Chondrocyte (in vitro differentiated cells): ENCODE measurements around the gene EPB41L1. TPM values are rescaled to one million over a fixed set of nuclear protein-coding genes. Genes with fewer than 3 reads are reported as not detected.

Source experiments
- DNase-seq: peaks from one replicate; pipeline ENCODE4 v3.0.0; 2021; ENCODE audit warnings: mixed read lengths, low spot score
- H3K27ac Mint-ChIP-seq: one replicate; pipeline ENCODE4 v1.8.0; 2021; ENCODE audit warnings: mild to moderate bottlenecking, moderate library complexity, mixed read lengths; ENCODE audit not compliant: unreplicated experiment
- H3K27me3 Mint-ChIP-seq: 2 replicates; pipeline ENCODE4 v1.8.0; 2021; ENCODE audit warnings: low read depth, mixed read lengths
- H3K36me3 Mint-ChIP-seq: 2 replicates; pipeline ENCODE4 v1.8.0; 2021; ENCODE audit warnings: low read depth, mixed read lengths
- H3K4me1 Mint-ChIP-seq: 2 replicates; pipeline ENCODE4 v1.8.0; 2021; ENCODE audit warnings: low read depth, mild to moderate bottlenecking, mixed read lengths
- H3K4me3 Mint-ChIP-seq: one replicate; pipeline ENCODE4 v1.8.0; 2021; ENCODE audit warnings: mild to moderate bottlenecking, moderate library complexity, mixed read lengths; ENCODE audit not compliant: unreplicated experiment
- H3K9me3 Mint-ChIP-seq: 2 replicates; pipeline ENCODE4 v1.8.0; 2021; ENCODE audit warnings: low read depth, mixed read lengths
- total RNA-seq: library from RNA; stranded (reverse); gene quantifications from 3 replicates; pipeline ENCODE4 v1.2.1, GENCODE V29; 2021
- TF ChIP-seq, protein P1 (sequence below): fragments of 200-600 bp; sonication (generic); IDR thresholded peaks from 2 replicates; pipeline ENCODE4 v1.5.0; 2021; ENCODE audit warnings: antibody characterized with exemption, mild to moderate bottlenecking, moderate library complexity

EPB41L1 gene
- total RNA-seq, 1 donor from 2014 or later, result 42.1 TPM

DNA sequence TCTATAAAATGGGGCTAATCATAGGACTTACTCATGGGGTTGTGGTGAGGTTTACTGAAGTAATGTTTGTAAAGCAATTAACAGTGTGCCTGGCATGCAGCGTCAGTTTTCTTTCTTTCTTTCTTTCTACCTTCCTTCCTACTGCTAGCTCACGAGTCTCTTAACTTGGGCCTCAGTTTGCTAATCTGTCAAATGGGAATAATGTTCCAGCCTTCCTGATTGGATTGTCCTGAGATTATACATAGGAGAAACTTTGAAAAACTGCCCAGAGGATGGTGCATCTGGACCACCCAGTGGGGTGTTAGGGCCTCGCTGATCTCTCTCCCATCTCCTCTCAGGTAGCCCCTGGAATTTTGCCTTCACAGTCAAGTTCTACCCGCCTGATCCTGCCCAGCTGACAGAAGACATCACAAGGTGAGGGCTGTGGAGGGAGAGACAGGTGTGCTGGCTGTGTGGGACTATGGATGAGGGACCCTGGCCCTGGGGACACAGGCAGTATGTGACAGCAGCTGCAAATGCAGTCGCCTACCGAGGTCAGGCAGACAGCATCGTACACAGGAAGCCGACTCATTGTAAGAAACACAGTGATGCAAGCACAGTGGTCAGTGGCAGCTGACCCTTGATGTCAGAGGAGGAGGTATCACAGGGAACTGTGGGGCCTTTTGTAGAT lies 27.5 kb downstream of the EPB41L1 start:
- H3K4me3 Mint-ChIP-seq, result no peak overlapping the region
- H3K9me3 Mint-ChIP-seq, result no peaks in the 10 kb centered on the region
- H3K4me1 Mint-ChIP-seq, result no peaks in the 10 kb centered on the region
- H3K27me3 Mint-ChIP-seq, result no peaks in the 10 kb centered on the region
- TF ChIP-seq, protein P1, sequence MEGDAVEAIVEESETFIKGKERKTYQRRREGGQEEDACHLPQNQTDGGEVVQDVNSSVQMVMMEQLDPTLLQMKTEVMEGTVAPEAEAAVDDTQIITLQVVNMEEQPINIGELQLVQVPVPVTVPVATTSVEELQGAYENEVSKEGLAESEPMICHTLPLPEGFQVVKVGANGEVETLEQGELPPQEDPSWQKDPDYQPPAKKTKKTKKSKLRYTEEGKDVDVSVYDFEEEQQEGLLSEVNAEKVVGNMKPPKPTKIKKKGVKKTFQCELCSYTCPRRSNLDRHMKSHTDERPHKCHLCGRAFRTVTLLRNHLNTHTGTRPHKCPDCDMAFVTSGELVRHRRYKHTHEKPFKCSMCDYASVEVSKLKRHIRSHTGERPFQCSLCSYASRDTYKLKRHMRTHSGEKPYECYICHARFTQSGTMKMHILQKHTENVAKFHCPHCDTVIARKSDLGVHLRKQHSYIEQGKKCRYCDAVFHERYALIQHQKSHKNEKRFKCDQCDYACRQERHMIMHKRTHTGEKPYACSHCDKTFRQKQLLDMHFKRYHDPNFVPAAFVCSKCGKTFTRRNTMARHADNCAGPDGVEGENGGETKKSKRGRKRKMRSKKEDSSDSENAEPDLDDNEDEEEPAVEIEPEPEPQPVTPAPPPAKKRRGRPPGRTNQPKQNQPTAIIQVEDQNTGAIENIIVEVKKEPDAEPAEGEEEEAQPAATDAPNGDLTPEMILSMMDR, result no peak
- no peak for DNase-seq
- peaks cover 10% of the 10 kb centered on the region for H3K36me3 Mint-ChIP-seq
- H3K27ac Mint-ChIP-seq, result no peak overlapping the region

DNA sequence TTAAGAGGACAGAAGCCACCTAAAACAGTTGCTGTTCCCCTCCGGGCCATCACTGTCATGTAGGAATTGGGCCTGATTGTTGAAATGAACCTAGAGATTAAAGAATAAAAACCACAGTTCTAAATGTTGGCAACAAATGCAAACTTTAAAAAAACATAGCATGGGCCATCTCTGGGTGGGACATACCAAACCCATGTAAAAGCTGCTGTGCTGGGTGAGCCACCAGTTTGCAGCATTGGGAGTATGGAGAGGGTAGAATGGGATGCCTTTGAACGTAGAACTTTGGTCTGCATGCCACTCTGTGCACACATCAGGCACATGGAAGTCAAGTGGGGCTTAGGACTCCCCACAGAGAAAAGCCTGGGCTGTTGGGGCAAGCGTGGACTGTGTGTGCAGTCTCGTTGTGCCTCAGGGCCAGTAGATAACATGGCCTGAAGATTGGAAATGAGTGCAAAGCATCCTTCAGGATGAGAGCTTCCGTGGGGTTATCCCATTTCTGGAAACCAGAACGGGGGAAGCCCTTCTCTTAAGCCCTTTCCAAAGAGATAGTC lies 28.1 kb downstream of the EPB41L1 start:
- Mint-ChIP-seq H3K9me3 (no peaks in the 10 kb centered on the region), H3K27ac (no peak overlapping the region), H3K27me3 (no peaks in the 10 kb centered on the region), H3K4me3 (no peak overlapping the region), H3K4me1 (no peaks in the 10 kb centered on the region), H3K36me3 (peaks cover 10% of the 10 kb centered on the region)
- TF ChIP-seq, protein P1, result no peak
- DNase-seq, result no peak

DNA sequence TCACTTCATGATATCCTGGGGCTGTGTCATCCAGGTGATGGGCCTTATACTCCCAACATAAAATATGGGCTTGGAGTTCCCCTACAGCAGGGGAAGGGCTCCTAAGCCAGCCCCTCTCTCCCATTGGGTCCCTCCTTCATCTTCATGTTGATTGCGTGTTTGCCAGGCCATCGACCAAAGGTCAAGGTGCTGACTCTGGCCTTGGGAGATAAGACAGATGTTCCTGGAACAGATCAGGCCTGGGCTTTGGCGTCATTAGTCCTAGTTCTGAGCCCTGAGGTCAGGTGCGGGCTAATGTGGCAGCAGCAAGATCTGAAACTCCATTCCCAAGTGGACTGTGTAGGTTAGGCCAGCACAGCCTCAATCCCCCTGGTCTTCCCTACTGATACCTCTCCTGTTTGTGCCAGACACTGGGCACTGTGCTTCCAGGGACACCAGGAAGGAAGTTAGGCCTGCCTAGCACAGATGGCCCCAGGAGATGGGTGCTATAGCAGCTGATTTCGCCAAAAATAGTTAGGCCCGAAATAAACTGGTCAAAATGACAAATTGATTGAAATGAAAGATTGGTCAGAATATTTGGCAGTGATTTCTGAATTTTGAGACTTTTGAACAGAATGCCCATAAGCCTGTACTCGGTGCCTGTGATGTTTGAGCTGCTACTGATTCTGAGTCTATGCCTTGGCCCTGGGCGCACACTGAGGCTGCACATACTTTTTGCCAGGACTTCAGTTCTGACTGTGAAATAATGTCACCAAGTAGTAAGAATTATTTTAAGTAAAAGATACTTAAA lies 28.8 kb downstream of the EPB41L1 start:
- no peak overlapping the region for H3K4me3 Mint-ChIP-seq
- no peak for DNase-seq
- no peaks in the 10 kb centered on the region for H3K4me1 Mint-ChIP-seq
- TF ChIP-seq, protein P1, result no peak
- H3K36me3 Mint-ChIP-seq, result peaks cover 15% of the 10 kb centered on the region
- H3K27me3 Mint-ChIP-seq, result no peaks in the 10 kb centered on the region
- no peaks in the 10 kb centered on the region for H3K9me3 Mint-ChIP-seq
- H3K27ac Mint-ChIP-seq, result no peak overlapping the region

DNA sequence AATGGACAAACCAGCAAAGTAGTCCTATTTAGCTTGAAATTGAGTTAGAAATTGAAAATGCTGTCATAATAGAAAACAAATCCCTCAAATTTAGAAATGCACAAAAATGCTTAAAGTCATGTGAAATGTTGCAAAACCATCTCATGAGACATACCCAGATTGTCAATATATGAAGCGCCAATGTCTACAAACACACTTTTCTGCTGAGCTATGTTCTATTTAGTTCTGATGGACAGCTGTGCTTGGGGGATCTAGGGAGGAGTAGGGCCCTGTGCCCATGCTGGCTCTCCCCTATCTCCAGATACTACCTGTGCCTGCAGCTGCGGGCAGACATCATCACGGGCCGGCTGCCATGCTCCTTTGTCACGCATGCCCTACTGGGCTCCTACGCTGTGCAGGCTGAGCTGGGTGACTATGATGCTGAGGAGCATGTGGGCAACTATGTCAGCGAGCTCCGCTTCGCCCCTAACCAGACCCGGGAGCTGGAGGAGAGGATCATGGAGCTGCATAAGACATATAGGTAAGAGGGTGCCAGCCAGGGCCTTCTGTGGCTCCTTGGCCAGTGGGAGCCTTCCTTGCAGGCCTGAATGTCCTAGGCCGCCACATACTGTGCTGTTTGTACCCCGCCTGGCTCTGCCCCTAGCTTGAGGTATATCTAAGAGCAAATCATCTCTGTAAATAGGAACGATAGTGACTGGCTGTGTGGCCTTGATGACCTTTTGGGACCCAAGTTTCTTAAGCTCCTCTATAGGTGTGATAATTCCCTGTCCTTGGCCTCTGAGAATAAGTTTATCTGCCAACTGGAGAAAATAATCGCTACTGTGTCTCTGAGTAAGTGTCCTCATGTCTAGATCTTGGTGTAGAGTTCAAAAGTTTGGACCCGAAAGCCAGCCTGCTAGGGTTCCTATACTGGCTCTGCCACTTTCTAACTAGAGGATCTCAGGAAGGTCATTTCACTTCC lies 30.6 kb downstream of the EPB41L1 start:
- Mint-ChIP-seq H3K4me1 (no peaks in the 10 kb centered on the region), H3K36me3 (peaks cover 23% of the 10 kb centered on the region), H3K4me3 (no peak overlapping the region), H3K27me3 (no peaks in the 10 kb centered on the region), H3K9me3 (no peaks in the 10 kb centered on the region), H3K27ac (no peak overlapping the region)
- TF ChIP-seq, protein P1, result no peak
- DNase-seq, result no peak
